NCI-H2107 treated with DMSO at 0.1 percent for 48 hours (cell line): Measurements from ENCODE around the gene UBE2L3.
"Not testable (repeated sequence)": the region's sequence is repeated elsewhere in the genome, so short reads cannot be mapped to it uniquely, and the experiment has no call there.

Experiments used
- DNase-seq: peaks from one replicate; lab custom pipeline; 2025; ENCODE audit not compliant: unreplicated experiment; lab: John Stamatoyannopoulos, UW

UBE2L3 gene

GRCh38 chr22:21567456-21568346 lies at the start of gene UBE2L3:
TSS of gene UBE2L3 (plus strand) at chr22:21567714. CDS start at chr22:21567745, 31 bp downstream.
- DNase-seq: no peak

GRCh38 chr22:21526705-21527500 lies 40.6 kb upstream of the UBE2L3 start:
- DNase-seq: not testable (repeated sequence)

DNA sequence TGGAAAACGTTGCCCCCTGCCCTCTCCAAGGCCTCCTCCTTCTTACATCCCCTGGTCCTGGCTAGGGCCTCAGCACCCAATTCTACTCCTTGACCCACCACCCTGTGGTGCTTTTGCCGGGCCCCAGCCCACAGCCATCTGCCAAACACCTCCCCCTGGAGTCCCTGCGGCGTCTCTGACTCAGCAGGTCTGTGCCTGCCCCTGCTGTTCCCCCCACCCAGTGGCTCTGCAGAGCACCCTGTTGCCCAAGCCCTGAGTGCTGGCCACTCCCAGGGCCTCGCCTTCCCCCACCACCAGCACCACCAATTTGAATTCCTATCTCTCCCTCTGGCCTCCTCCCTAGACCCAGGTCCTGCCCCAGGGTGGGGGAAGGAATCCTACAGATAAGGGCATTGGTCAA lies 36.0 kb upstream of the UBE2L3 start:
- DNase-seq: not testable (repeated sequence)

- DNase-seq: not testable (repeated sequence)
These were observed 34.5 kb upstream of the UBE2L3 start for GRCh38 chr22:21532863-21533648.

- DNase-seq: not testable (repeated sequence)
These were observed 27.7 kb upstream of the UBE2L3 start for GRCh38 chr22:21539862-21540261.

DNA sequence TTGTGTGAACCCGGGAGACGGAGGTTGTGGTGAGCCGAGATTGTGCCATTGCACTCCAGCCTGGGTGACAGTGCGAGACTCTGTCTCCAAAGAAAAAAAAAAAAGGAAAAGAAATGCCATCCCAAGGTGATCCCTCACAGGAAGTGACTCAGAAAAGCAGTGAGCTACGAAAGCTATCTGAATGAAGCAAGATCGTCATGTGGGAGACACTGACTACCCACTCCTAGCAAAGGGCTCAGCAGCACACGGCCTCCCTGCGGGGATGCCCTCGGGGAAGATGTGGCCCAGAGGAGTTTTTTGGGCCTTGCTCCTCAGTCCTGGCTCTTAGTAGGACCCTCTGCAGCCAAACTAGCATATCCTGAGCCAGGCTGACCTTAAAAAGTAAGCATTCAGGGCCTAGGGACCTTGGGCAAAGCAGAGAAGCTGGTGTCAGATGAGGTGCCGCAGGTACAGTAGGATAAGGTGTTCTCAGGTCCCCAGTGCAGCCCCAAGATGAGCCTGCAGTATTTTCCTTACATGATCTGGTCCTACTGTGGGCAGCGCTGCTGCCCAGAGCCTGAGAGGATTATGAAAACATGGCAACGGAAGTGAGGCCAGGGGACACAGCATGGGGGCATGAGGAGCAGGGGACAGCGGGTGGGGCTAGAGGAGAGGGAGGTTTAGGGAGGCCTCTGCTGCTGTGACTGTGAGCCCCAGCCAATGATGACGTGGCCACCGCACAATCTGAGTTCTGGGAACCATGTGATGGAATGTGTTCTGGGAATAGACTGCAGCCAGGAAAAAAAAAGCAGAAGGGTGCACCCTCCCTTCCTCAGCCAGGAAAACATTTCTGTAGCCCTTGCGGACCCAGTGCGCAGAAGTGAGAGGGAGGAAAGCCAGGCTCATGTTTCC lies 22.8 kb upstream of the UBE2L3 start:
- not testable (repeated sequence) for DNase-seq

GRCh38 chr22:21549558-21549957 lies 18.0 kb upstream of the UBE2L3 start:
- DNase-seq: not testable (repeated sequence)

GRCh38 chr22:21550008-21550677 lies 17.4 kb upstream of the UBE2L3 start:
- not testable (repeated sequence) for DNase-seq

DNA sequence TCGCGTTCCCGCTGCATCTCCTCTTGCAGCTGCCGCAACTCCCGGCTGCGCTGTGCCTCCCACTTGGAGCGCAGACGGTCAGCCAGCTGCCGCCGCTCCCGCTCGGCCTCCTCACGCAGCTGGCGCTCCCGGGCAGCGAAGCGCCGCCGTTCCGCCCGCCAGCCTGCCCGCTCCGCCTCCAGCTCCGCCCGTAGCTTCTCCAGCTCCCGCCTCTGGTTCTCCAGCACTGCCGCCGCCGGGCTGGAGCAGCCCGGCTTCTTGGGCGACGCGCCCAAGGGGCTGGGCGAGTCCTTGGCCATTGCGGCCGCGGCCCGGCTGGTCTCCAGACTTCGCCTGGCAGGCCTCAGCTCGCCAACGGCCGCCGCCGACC lies 16.9 kb upstream of the UBE2L3 start:
- DNase-seq: not testable (repeated sequence)

DNA sequence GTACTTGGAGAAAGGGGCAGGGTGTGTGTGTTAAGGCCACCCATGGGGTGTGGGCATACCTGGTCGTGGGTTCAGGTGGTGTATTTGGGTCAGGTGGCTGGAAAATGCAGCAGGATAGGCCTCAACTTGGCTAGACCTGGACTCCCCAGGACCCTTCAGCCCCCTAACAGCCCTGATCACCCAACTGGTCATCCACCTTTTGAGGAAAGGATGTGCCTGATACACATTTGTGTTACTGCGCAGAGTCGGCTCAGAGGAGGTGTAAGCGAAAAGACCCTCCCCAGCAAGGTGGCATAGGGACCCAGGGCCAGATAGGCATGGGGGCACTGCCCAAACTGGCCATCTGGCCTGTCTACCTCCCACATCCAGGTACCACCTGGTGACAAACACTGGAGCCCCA lies 16.2 kb upstream of the UBE2L3 start, which contains the start of gene RIMBP3C:
Gene RIMBP3C (minus strand): TSS at position 101 of the 400 bp plus-strand sequence. CDS start 485 bp downstream, outside the sequence.
- not testable (repeated sequence) for DNase-seq

DNA sequence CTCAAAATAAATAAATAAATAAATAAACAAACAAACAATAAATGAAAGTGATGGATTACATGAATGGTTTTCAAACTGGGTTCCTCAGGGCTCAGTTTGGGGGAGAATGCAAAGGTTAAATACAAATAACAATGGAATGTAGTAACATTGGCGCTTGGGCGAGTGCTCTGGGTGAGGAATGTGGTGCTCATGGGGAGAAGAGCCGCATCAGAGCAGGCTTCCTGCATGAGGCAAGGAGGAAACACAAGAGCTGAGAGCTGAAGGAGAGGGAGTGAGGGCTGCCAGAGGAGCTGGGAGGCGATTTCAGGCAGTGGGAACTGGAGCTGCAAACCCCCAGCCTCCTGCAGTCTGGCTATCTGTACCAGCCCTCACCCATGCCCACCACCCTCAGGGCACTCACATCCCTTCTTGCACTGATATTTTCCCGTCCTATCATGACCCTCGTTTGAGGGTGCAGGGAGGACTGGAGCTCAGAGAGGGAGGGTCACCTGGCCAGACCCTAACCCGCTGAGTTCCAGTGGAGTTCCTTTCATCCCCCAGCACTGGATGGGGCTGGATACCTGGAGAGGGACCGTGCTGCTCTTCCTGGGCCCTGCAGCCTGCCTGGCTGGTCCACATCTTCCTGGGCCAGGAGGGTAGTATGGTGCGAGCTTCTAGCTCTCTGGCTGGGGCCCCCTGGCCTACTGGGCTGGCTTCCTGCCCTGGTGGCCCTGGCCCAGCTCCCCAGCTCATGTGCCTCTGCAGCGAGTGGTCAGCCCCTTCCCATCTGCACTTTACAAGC lies 8.0 kb upstream of the UBE2L3 start:
- not testable (repeated sequence) for DNase-seq

DNA sequence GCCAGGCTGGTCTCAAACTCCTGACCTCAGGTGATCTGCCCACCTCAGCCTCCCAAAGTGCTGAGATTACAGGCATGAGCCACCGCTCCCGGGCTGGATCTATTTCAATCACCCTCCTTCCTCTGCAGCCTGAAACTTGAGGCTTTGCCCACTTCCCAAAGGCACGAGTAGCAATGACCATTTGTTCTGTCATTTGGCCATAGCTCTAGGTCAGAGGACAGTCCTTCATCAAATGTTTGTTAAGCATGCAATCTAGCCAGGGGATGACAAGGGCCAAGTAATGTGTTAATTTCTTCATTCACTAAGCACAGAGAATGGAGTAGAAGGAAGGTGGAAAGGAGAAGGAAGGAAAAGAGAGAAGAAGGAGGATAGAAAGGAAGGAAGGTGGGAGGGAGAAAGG lies 6.9 kb upstream of the UBE2L3 start:
- DNase-seq: not testable (repeated sequence)

DNA sequence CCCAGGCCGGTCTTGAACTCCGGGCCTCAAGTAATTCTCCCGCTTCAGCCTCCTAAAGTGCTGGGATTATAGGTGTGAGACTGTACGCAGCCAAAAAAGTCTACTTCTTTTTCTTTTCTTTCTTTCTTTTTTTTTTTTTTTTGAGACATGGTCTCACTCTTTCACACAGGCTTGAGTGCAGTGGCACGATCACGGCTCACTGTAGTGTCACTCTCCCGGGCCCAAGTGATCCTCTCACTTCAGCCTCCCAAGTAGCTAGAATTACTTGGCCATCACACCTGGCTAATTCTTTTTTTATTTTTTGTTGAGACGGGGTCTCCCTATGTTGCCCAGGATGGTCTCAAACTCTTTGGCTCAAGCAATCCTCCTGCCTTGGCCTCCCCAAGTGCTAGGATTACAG lies 3.6 kb upstream of the UBE2L3 start:
- no peak for DNase-seq

DNA sequence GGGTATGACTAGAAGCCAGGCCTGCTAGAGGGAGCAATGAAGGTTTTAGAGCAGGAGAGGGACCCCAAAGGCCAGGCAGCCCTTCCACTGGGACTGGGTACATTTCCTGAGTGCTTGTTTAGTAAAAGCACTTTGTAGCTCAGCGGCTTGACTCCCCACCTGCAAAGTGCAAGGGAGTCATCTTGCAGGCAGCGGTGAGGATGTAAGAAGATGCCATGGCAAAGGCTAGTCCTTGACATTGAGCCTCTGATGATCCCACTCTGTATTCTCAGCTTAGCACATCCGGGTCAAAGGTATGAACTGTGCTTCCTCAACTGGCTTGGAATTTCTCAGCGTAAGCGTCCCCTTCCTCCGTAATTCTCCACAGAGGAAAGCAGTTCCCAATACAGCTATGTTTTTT lies 3.1 kb upstream of the UBE2L3 start:
- no peak for DNase-seq

DNA sequence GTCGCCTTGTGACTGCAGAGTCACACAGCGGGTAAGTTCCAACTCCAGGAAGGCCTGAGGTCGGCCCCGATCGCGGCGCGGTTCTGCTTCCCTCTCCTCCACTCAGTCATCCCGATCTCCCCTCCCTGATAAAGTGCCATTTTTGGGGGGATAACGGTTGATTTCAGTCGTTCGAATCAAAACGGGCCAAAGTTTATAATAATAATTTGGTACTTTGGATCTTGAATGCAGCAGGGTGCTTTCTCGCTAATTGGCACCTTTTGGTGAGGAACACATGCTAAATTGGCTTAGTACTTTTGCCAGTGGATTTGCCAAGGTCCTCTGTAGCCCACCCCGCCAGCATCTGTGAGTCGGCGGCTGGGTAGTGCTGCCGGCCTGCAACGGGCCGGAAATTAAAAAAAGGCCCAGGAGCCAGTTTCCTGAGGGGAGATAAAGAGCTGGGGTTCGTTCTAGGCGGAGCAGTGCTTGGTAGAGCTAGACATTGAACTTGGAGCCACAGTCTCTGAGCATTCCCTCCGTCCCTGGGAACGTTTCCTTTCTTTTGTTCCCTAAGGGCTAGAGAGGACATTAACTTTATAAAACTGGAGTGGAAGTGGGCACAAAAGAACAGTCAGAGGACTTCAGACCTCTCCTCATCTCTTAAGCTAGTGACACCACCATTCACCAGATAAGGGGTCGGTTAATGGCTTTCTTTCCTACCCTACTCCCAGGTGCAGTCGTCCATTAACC lies 997 bp downstream of the UBE2L3 start:
- DNase-seq: no peak

- DNase-seq: not testable (repeated sequence)
These were observed 1.5 kb downstream of the UBE2L3 start for GRCh38 chr22:21569076-21569427.

GRCh38 chr22:21569459-21570170 lies 2.1 kb downstream of the UBE2L3 start:
- DNase-seq: no peak
